Measurements from ENCODE around the gene WASF1. TPM values are rescaled to one million over a fixed set of nuclear protein-coding genes. Genes with fewer than 3 reads are reported as not detected.

The WASF1 gene
- total and polyA plus RNA-seq, 7 donors: 0.47 to 5.3 (median 0.97) TPM

GRCh38 chr6:110050440-110050813 lies 129.0 kb downstream of the WASF1 start:
- H3K36me3 ChIP-seq (ENCODE audit: insufficient read depth in 1 of 2, low read depth in 1 of 2): no peaks in the 10 kb centered on the region
- no peak overlapping the region for H3K4me3 ChIP-seq
- no peak for ATAC-seq
- 83 to 88% (median 87%) methylated on average over 3 of the region's 3 CpGs for WGBS, 3 donors
- H3K9me3 ChIP-seq: peaks cover 3% of the 10 kb centered on the region
- no peak overlapping the region for H3K27ac ChIP-seq
- no peaks in the 10 kb centered on the region for H3K27me3 ChIP-seq (ENCODE audit: insufficient read depth in 3 of 3, low read length in 2 of 3)
- H3K4me1 ChIP-seq: no peaks in the 10 kb centered on the region
- intact Hi-C loops (cut with DNase I): loop anchor here (5.0 to 10.0 kb wide), 2 partner anchors 337 to 526 kb away; no protein-coding TSS in a partner anchor
- DNase-seq: no peak
- no peak for TF ChIP-seq CTCF (IDR thresholded peaks at IDR 0.05)

Other genes starting within 250 kb of the WASF1 start
- gene GPR6, start 201.4 kb downstream of the WASF1 start, total RNA-seq: not detected
- gene GPR6, start 201.4 kb downstream of the WASF1 start, polyA plus RNA-seq: not detected
- 10 to 100 TPM in 3 of 4 donors, 1 to 10 TPM in 1; 8.5 to 18.9 (median 14.1) TPM for gene CDC40, start 757 bp upstream of the WASF1 start, total RNA-seq
- gene CDC40, start 757 bp upstream of the WASF1 start, polyA plus RNA-seq: 10 to 100 TPM in 2 of 3 donors, 1 to 10 TPM in 1; 9.8 to 27.7 (median 13.7) TPM
- gene METTL24, start 178.7 kb upstream of the WASF1 start, total RNA-seq: not detected
- gene METTL24, start 178.7 kb upstream of the WASF1 start, polyA plus RNA-seq: under 1 TPM in 1 of 3 donors, not detected in 2; 0.04 TPM
- 1 to 10 TPM; 2.7 to 9.7 (median 4.8) TPM for gene DDO, start 235.9 kb upstream of the WASF1 start, total RNA-seq
- gene DDO, start 235.9 kb upstream of the WASF1 start, polyA plus RNA-seq: 1 to 10 TPM; 1.7 to 9.7 (median 4.8) TPM